NOMO-1 treated with dmso at 0.1 percent for 144 hours (cell line): ENCODE measurements around the gene CREBRF.
"Not testable (repeated sequence)": the region's sequence is repeated elsewhere in the genome, so short reads cannot be mapped to it uniquely, and the experiment has no call there.

Experiments used
- DNase-seq: peaks from one replicate; lab custom pipeline; 2025; ENCODE audit not compliant: unreplicated experiment; lab: John Stamatoyannopoulos, UW

CREBRF gene

GRCh38 chr5:173076471-173076870, 20.3 kb downstream of the CREBRF start:
- not testable (repeated sequence) for DNase-seq

- DNase-seq = no peak
Measured at GRCh38 chr5:173078878-173079277, 22.7 kb downstream of the CREBRF start.

- no peak for DNase-seq
Measured at GRCh38 chr5:173089581-173089980, 33.4 kb downstream of the CREBRF start.

- no peak for DNase-seq
Measured at GRCh38 chr5:173090639-173091038, 34.5 kb downstream of the CREBRF start.

- no peak for DNase-seq
Measured at GRCh38 chr5:173091981-173092380, 35.8 kb downstream of the CREBRF start.

GRCh38 chr5:173093606-173094005, 37.5 kb downstream of the CREBRF start:
- DNase-seq = no peak

GRCh38 chr5:173094012-173094661, 38.0 kb downstream of the CREBRF start:
- DNase-seq = no peak

- no peak for DNase-seq
Measured at GRCh38 chr5:173098787-173099186, 42.6 kb downstream of the CREBRF start.

GRCh38 chr5:173099461-173099860, 43.3 kb downstream of the CREBRF start:
- no peak for DNase-seq

GRCh38 chr5:173101245-173101644, 45.1 kb downstream of the CREBRF start:
- DNase-seq = no peak

- DNase-seq = no peak
Measured at GRCh38 chr5:173103411-173103810, 47.3 kb downstream of the CREBRF start.

- no peak for DNase-seq
Measured at GRCh38 chr5:173108914-173109313, 52.8 kb downstream of the CREBRF start.

GRCh38 chr5:173114536-173114935, 58.4 kb downstream of the CREBRF start:
- no peak for DNase-seq

GRCh38 chr5:173119719-173120118, 63.6 kb downstream of the CREBRF start:
- no peak for DNase-seq

- DNase-seq = no peak
Measured at GRCh38 chr5:173123416-173123815, 67.3 kb downstream of the CREBRF start.

- DNase-seq = not testable (repeated sequence)
Measured at GRCh38 chr5:173132166-173132565, 76.0 kb downstream of the CREBRF start.

- DNase-seq = no peak
Measured at GRCh38 chr5:173138707-173139106, 82.6 kb downstream of the CREBRF start.

- no peak for DNase-seq
Measured at GRCh38 chr5:173139631-173140030, 83.5 kb downstream of the CREBRF start.

GRCh38 chr5:173140769-173141168, 84.6 kb downstream of the CREBRF start:
- no peak for DNase-seq

- DNase-seq = no peak
Measured at GRCh38 chr5:173143567-173143966, 87.4 kb downstream of the CREBRF start.

GRCh38 chr5:173144200-173145176, 88.3 kb downstream of the CREBRF start, which contains the start of gene BNIP1:
BNIP1 (plus strand) TSS chr5:173144531; CDS start chr5:173144546, 15 bp downstream.
- DNase-seq = peak; percentile 81

- DNase-seq = no peak
Measured at GRCh38 chr5:173148354-173148753, 92.2 kb downstream of the CREBRF start.
